Measurements from ENCODE around the gene AP5S1. TPM values are rescaled to one million over a fixed set of nuclear protein-coding genes. Genes with fewer than 3 reads are reported as not detected.

AP5S1 gene
- total and polyA plus RNA-seq, 2 of the 13 experiments (the other 11 are each of a cell fraction or from before 2014, with no cell fraction given), result 7.9 to 23.2 TPM

GRCh38 chr20:3781153-3781910 is 39.0 kb upstream of the AP5S1 start, which contains the start of gene SPEF1 (continued):
- TF ChIP-seq ZC3H4 (CRISPR knock-in tag; IDR thresholded peaks at IDR 0.05; ENCODE audit: borderline replicate concordance), result no peak
- TF ChIP-seq SETDB1 (CRISPR knock-in tag; IDR thresholded peaks at IDR 0.05; ENCODE audit: borderline replicate concordance), result no peak
- peak; percentile 28; the same call in 1 of the 2 replicates for TF ChIP-seq MXD3 (CRISPR knock-in tag; IDR thresholded peaks at IDR 0.05)
- TF ChIP-seq HDAC6 (IDR thresholded peaks at IDR 0.05; ENCODE audit: low read depth, low read length), result no peak
- no peak for TF ChIP-seq TBX3 (IDR thresholded peaks at IDR 0.05; ENCODE audit: borderline replicate concordance)
- peak; percentile 100 for TF ChIP-seq SAP130 (CRISPR knock-in tag; IDR thresholded peaks at IDR 0.05; ENCODE audit: low read depth)
- TF ChIP-seq REPIN1 (CRISPR knock-in tag; IDR thresholded peaks at IDR 0.05; ENCODE audit: borderline replicate concordance, low read depth), result peak; percentile 68; the same call in 1 of the 2 replicates
- TF ChIP-seq KMT2B (CRISPR knock-in tag; IDR thresholded peaks at IDR 0.05), result peak; percentile 44; the same call in 1 of the 2 replicates
- no peak for TF ChIP-seq ZMYM3 (CRISPR knock-in tag; IDR thresholded peaks at IDR 0.05)
- TF ChIP-seq REXO4 (CRISPR knock-in tag; IDR thresholded peaks at IDR 0.05; ENCODE audit: borderline replicate concordance), result no peak
- 0 out of 2 replicates have a peak, but pooled peaks have one; percentile 59 for TF ChIP-seq ZFP62 (CRISPR knock-in tag; IDR thresholded peaks at IDR 0.05)
- TF ChIP-seq NAIF1 (CRISPR knock-in tag; IDR thresholded peaks at IDR 0.05; ENCODE audit: borderline replicate concordance), result no peak
- TF ChIP-seq ZNF574 (CRISPR knock-in tag; IDR thresholded peaks at IDR 0.05), result peak; percentile 88
- TF ChIP-seq ZNF292 (CRISPR knock-in tag; IDR thresholded peaks at IDR 0.05; ENCODE audit: borderline replicate concordance, low read depth), result no peak
- 0 out of 2 replicates have a peak, but pooled peaks have one; percentile 63 for TF ChIP-seq ZBTB34 (CRISPR knock-in tag; IDR thresholded peaks at IDR 0.05)
- no peak for TF ChIP-seq GFI1 (CRISPR knock-in tag; IDR thresholded peaks at IDR 0.05; ENCODE audit: borderline replicate concordance)
- no peak for TF ChIP-seq ZNF740 (CRISPR knock-in tag; IDR thresholded peaks at IDR 0.05)
- TF ChIP-seq ZNF781 (CRISPR knock-in tag; IDR thresholded peaks at IDR 0.05; ENCODE audit: borderline replicate concordance, not compliant biosample characterization), result peak; percentile 83
- peak; percentile 21 to 73; a peak in 1 of 4 replicates for TF ChIP-seq HMGXB4 (CRISPR knock-in tag; IDR thresholded peaks at IDR 0.05; ENCODE audit: borderline replicate concordance in 1 of 2, low read depth in 1 of 2)
- peak; percentile 75; the same call in 1 of the 2 replicates for TF ChIP-seq ZNF567 (CRISPR knock-in tag; IDR thresholded peaks at IDR 0.05; ENCODE audit: borderline replicate concordance)

Data from HepG2 (cell line).